WTC11 (cell line): ENCODE data around the gene HMGB2.

Experiments used
- CREB1 ChIP-seq: sonication (generic); formaldehyde crosslinking; IDR thresholded peaks from 2 replicates; pipeline ENCODE4 v1.8.0; 2023; ENCODE audit warnings: mild to moderate bottlenecking, missing genetic modification reagents
- NR2C2 ChIP-seq: sonication (generic); formaldehyde crosslinking; IDR thresholded peaks from 2 replicates; pipeline ENCODE4 v1.8.0; 2022; ENCODE audit warnings: mild to moderate bottlenecking, missing genetic modification reagents
- TCF7 ChIP-seq: sonication (generic); formaldehyde crosslinking; IDR thresholded peaks from 2 replicates; pipeline ENCODE4 v1.8.0; 2022; ENCODE audit warnings: mild to moderate bottlenecking, low read depth, missing genetic modification reagents, moderate library complexity
- ZBTB21 ChIP-seq: sonication (generic); formaldehyde crosslinking; IDR thresholded peaks from 2 replicates; pipeline ENCODE4 v1.8.1; 2023; ENCODE audit warnings: mild to moderate bottlenecking, missing genetic modification reagents, borderline replicate concordance
- TF ChIP-seq, protein P1 (sequence below): fragments of 200-600 bp; IDR thresholded peaks from 2 replicates; pipeline ENCODE4 v1.8.0; 2022; ENCODE audit warnings: antibody characterized with exemption
- TF ChIP-seq, protein P2 (sequence below): sonication (generic); formaldehyde crosslinking; conservative IDR thresholded peaks from 2 replicates; pipeline ENCODE4 v1.8.1; 2022; ENCODE audit warnings: mild to moderate bottlenecking, missing genetic modification reagents
- TF ChIP-seq, protein P3 (sequence below): sonication (generic); formaldehyde crosslinking; IDR thresholded peaks from 2 replicates; pipeline ENCODE4 v1.8.1; 2023; ENCODE audit warnings: mild to moderate bottlenecking, moderate library complexity, missing genetic modification reagents
- TF ChIP-seq, protein P4 (sequence below): sonication (generic); formaldehyde crosslinking; IDR thresholded peaks from 2 replicates; pipeline ENCODE4 v1.8.1; 2023; ENCODE audit warnings: mild to moderate bottlenecking, missing genetic modification reagents
- TF ChIP-seq, protein P5 (sequence below): sonication (generic); formaldehyde crosslinking; IDR thresholded peaks from 2 replicates; pipeline ENCODE4 v1.8.1; 2022; ENCODE audit warnings: mild to moderate bottlenecking, moderate library complexity, missing genetic modification reagents

DNA sequence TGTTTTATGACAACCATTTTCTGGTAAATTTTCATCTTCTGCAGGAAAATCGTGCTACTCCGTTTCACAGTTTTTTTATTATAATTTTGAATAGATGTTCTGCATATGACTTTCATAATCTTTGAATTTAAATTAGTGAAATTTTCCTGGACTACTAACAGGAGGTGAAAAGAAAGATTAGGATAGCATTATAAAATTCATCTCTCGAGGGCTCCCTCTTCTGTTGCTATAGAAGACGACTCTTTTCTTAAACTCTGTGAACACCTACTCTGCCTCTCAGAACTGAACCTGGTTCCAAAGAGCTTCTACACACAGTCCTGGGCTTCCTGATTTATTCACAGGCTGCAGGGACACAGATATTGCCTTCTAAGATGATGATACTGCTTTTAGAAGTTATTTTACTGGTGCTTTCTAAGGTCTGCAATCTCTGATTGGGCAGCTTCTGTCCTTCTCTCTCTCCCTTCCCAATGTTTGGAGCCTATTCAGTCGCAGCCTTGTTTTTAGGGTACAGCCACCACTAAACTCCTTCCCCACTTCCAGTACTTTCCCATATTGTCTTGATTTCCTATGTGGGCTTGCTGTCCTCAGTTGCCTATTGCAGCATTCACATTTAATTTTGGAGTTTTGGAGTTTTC, 26.5 kb upstream of the HMGB2 start:
- TF ChIP-seq, protein P1, sequence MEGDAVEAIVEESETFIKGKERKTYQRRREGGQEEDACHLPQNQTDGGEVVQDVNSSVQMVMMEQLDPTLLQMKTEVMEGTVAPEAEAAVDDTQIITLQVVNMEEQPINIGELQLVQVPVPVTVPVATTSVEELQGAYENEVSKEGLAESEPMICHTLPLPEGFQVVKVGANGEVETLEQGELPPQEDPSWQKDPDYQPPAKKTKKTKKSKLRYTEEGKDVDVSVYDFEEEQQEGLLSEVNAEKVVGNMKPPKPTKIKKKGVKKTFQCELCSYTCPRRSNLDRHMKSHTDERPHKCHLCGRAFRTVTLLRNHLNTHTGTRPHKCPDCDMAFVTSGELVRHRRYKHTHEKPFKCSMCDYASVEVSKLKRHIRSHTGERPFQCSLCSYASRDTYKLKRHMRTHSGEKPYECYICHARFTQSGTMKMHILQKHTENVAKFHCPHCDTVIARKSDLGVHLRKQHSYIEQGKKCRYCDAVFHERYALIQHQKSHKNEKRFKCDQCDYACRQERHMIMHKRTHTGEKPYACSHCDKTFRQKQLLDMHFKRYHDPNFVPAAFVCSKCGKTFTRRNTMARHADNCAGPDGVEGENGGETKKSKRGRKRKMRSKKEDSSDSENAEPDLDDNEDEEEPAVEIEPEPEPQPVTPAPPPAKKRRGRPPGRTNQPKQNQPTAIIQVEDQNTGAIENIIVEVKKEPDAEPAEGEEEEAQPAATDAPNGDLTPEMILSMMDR = no peak
- TF ChIP-seq ZBTB21 (CRISPR knock-in tag) (no peak), TCF7 (CRISPR knock-in tag) (no peak), NR2C2 (CRISPR knock-in tag) (no peak), CREB1 (CRISPR knock-in tag) (no peak)
- TF ChIP-seq, protein P2, sequence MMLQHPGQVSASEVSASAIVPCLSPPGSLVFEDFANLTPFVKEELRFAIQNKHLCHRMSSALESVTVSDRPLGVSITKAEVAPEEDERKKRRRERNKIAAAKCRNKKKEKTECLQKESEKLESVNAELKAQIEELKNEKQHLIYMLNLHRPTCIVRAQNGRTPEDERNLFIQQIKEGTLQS (CRISPR knock-in tag) = no peak
- TF ChIP-seq, protein P3, sequence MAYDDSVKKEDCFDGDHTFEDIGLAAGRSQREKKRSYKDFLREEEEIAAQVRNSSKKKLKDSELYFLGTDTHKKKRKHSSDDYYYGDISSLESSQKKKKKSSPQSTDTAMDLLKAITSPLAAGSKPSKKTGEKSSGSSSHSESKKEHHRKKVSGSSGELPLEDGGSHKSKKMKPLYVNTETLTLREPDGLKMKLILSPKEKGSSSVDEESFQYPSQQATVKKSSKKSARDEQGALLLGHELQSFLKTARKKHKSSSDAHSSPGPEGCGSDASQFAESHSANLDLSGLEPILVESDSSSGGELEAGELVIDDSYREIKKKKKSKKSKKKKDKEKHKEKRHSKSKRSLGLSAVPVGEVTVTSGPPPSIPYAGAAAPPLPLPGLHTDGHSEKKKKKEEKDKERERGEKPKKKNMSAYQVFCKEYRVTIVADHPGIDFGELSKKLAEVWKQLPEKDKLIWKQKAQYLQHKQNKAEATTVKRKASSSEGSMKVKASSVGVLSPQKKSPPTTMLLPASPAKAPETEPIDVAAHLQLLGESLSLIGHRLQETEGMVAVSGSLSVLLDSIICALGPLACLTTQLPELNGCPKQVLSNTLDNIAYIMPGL (CRISPR knock-in tag) = no peak
- TF ChIP-seq, protein P4, sequence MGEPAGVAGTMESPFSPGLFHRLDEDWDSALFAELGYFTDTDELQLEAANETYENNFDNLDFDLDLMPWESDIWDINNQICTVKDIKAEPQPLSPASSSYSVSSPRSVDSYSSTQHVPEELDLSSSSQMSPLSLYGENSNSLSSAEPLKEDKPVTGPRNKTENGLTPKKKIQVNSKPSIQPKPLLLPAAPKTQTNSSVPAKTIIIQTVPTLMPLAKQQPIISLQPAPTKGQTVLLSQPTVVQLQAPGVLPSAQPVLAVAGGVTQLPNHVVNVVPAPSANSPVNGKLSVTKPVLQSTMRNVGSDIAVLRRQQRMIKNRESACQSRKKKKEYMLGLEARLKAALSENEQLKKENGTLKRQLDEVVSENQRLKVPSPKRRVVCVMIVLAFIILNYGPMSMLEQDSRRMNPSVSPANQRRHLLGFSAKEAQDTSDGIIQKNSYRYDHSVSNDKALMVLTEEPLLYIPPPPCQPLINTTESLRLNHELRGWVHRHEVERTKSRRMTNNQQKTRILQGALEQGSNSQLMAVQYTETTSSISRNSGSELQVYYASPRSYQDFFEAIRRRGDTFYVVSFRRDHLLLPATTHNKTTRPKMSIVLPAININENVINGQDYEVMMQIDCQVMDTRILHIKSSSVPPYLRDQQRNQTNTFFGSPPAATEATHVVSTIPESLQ = no peak
- TF ChIP-seq, protein P5, sequence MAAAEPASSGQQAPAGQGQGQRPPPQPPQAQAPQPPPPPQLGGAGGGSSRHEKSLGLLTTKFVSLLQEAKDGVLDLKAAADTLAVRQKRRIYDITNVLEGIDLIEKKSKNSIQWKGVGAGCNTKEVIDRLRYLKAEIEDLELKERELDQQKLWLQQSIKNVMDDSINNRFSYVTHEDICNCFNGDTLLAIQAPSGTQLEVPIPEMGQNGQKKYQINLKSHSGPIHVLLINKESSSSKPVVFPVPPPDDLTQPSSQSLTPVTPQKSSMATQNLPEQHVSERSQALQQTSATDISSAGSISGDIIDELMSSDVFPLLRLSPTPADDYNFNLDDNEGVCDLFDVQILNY (CRISPR knock-in tag) = no peak
